GM20000 (cell line): ENCODE measurements around the gene KCNE1.

Source experiments
- DNase-seq: peaks from one replicate; pipeline ENCODE4 v3.0.0; 2012; ENCODE audit warnings: low spot score
- CTCF ChIP-seq: IDR thresholded peaks from 2 replicates; pipeline ENCODE4 v1.5.1; 2012; ENCODE audit warnings: mild to moderate bottlenecking, control low read depth; ENCODE audit errors: extremely low read depth, missing control alignments

Gene KCNE1

GRCh38 chr21:34554227-34554626 is 42.2 kb upstream of the KCNE1 start:
- no peak for DNase-seq
- no peak for TF ChIP-seq CTCF

DNA sequence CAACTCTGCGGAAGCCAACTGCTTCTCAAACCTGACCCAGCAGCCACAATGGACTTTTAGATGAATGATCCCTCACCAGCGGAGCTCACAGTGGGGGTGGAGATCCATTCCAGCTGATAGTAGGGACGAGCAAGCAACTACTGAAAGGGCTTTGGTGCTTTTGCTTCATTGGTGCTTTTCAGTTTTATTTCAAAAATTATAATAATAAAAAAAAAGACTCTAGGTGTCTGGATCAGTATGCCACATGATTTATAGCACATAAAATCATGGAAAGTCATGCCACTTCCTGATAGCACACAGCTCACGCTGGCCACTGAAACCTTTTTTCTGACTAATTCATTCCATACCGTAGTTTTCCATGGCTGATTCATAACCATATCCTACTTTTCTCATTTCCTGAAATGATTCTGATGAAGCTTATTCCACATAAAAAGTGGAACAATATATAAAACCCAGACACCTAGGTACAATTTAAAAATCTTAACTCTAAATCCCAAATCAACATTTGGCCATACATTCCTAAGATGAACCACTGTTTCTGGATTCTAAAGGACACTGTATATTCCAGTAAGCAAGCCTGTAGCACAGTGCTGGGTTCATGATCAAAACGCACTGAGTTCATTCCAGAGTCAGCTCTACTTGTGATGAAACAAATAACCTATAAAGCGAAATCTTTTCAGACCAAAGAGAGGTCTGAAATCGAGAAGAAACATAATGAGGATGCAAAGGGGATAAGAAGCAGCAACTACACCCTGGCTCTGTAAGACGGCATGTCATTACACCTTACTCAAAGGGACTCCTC is 41.3 kb upstream of the KCNE1 start:
- no peak for DNase-seq
- no peak for TF ChIP-seq CTCF

- DNase-seq: no peak
Measured at GRCh38 chr21:34552360-34553098, 40.5 kb upstream of the KCNE1 start.

GRCh38 chr21:34550182-34550799 is 38.3 kb upstream of the KCNE1 start:
- no peak for DNase-seq
- TF ChIP-seq CTCF: no peak

More at GRCh38 chr21:34552360-34553098, 40.5 kb upstream of the KCNE1 start:
- TF ChIP-seq CTCF: no peak

DNA sequence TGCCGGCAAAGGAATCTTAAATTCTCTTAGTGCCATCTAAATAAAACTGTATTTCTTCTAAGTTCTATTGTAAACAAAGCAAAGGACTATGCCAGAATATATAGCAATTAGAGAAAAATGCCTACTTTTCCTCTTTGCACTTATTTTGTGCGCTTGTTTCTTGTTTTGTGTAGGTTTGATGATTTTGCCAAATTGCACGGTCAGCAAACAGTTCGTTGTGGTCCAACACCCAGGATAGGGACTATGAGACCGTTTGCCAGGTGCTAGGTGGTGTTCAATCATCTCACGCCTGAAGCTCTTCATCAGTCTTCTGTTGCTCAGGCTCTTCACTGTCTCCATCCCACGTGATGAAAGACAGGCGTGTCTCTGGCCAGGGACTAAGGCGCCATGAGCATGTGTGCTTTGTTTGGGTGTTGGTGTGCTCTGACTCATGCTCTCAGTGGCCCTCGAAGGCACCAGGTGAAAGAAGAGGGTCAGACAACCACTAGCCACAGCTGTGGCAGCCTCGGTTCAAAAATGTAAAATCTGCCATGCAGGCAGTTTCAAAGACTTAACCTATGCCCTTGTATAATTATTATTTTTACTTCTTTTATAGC is 36.9 kb upstream of the KCNE1 start:
- no peak for DNase-seq

DNA sequence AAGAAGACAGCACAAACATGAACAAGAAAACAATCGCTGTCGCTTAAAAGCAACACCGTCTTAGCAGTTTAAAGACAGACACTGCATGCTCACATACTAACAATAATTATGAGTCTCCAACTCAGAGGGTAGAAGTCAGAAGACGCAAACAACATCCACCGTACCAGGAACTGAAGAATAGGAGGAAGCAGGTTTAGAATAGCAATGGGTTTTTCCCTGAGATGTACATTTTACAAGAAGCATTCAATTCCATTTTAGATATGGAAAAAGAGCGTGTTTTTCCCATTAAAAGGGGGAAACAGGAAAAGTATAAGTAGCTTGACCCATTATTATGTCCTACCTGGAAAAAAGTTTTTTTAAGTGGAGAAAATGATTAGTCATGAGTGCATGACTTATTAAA is 34.5 kb upstream of the KCNE1 start:
- TF ChIP-seq CTCF: no peak
- no peak for DNase-seq

More for the DNA sequence above, 36.9 kb upstream of the KCNE1 start:
- no peak for TF ChIP-seq CTCF
